NT2/D1 (cell line): ENCODE measurements around the gene ECHDC3.
A peak's percentile ranks its signal among the peaks of the same experiment; 100 is the strongest.

ENCODE experiments used
- DNase-seq: peaks from one replicate; pipeline ENCODE4 v3.0.0-alpha.2; 2011; ENCODE audit warnings: low read depth, low spot score
- H3K27me3 ChIP-seq: 2 replicates; pipeline ENCODE4 v1.6.0; 2011; ENCODE audit warnings: mild to moderate bottlenecking; ENCODE audit not compliant: insufficient read length, insufficient read depth
- H3K36me3 ChIP-seq: 2 replicates; pipeline ENCODE4 v1.6.1; 2011; ENCODE audit warnings: mild to moderate bottlenecking, low read length, mixed read lengths; ENCODE audit not compliant: insufficient read depth, insufficient read length
- H3K4me1 ChIP-seq: 2 replicates; pipeline ENCODE4 v1.5.1; 2011; ENCODE audit not compliant: insufficient read depth, insufficient read length
- H3K4me3 ChIP-seq: 2 replicates; pipeline ENCODE4 v1.5.1; 2011; ENCODE audit warnings: low read depth; ENCODE audit not compliant: insufficient read length
- H3K9ac ChIP-seq: 2 replicates; pipeline ENCODE4 v1.6.0; 2011; ENCODE audit warnings: low read depth; ENCODE audit not compliant: insufficient read length
- H3K9me3 ChIP-seq: 2 replicates; pipeline ENCODE4 v1.5.1; 2011; ENCODE audit warnings: mild to moderate bottlenecking, low read length; ENCODE audit not compliant: insufficient read depth
- SUZ12 ChIP-seq: IDR thresholded peaks from 2 replicates; pipeline ENCODE4 v1.6.1; 2011; ENCODE audit not compliant: insufficient read length, insufficient read depth; ENCODE audit errors: extremely low read depth
- YY1 ChIP-seq: IDR thresholded peaks from 2 replicates; pipeline ENCODE4 v1.6.1; 2011; ENCODE audit not compliant: insufficient read length, insufficient read depth
- ZNF274 ChIP-seq: IDR thresholded peaks from 2 replicates; pipeline ENCODE4 v1.6.1; 2011; ENCODE audit warnings: mild to moderate bottlenecking, low read depth, low read length

The ECHDC3 gene

DNA sequence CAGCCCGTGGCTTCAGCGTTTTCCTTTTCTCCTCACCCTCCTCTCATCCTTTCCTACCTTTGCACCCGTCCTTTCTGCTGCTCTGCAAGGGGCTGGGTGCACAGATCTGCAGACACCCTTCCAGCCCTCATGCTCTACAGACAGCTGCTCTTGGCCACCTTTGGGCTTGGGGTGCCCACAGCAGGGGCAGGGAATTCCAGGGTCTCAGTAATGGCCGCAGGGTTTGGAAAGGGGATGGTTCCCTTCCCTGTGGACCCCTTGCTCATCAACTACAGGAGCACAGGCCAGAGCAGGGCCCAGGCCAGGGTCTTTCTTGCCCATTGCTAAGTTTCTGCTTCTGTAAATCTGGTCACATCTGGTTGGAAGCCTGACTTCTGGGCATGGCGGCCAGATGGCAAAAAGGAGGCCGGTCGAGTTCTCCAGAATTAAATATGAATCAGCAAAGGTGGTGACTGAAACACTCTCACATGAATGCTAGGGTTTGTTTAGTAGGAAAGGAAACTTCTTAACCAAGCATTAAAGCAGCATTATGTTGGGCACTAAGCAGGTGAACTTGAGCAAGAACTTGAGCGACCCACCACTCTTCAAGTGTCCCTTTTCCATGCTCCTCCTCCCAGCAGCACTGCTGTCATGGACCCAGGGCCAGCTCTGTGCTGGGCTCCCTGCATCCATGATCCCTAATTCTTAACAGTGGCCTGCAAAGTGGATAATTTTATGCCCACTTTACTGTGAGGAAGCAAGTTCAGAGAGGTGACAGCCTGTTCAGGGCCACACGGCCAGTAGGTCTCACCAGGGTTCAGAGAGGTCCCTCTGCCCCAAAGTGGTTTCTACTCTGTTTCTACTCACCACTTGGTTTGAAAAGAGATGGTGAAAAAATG is 1.5 kb downstream of the ECHDC3 start:
- no peak for DNase-seq
- TF ChIP-seq YY1: no peak
- TF ChIP-seq ZNF274: no peak
- no peak for TF ChIP-seq SUZ12
- Histone ChIP-seq H3K27me3 (no peaks in the 10 kb centered on the region), H3K4me3 (peak overlapping the region; percentile 64), H3K9me3 (no peaks in the 10 kb centered on the region), H3K9ac (peak overlapping the region; percentile 77), H3K36me3 (peaks cover 26% of the 10 kb centered on the region), H3K4me1 (peaks cover 6% of the 10 kb centered on the region)

DNA sequence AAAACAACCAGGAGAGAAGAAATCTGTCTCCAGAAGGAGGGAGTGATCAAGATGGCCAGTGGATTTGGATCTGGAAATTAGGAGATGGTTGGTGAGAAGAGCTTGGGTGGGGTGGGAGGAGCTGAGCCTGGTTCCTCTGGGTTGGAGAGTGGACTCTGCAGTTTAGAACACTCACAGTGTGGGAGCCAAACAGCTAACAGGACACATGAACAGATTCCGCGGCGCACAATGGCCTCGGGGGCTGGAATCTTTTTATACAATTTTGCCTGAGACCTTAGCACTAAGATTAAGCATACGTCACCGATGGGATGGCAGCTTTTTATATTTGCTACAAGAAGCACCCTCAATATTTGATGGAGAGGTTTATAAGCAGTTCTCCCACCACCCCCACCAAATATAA is 2.9 kb downstream of the ECHDC3 start:
- TF ChIP-seq YY1 (no peak), SUZ12 (no peak), ZNF274 (no peak)
- H3K4me1 ChIP-seq: peaks cover 6% of the 10 kb centered on the region
- H3K9ac ChIP-seq: no peak overlapping the region
- H3K36me3 ChIP-seq: peaks cover 35% of the 10 kb centered on the region
- H3K27me3 ChIP-seq: no peaks in the 10 kb centered on the region
- H3K9me3 ChIP-seq: no peaks in the 10 kb centered on the region
- no peak overlapping the region for H3K4me3 ChIP-seq
- no peak for DNase-seq

DNA sequence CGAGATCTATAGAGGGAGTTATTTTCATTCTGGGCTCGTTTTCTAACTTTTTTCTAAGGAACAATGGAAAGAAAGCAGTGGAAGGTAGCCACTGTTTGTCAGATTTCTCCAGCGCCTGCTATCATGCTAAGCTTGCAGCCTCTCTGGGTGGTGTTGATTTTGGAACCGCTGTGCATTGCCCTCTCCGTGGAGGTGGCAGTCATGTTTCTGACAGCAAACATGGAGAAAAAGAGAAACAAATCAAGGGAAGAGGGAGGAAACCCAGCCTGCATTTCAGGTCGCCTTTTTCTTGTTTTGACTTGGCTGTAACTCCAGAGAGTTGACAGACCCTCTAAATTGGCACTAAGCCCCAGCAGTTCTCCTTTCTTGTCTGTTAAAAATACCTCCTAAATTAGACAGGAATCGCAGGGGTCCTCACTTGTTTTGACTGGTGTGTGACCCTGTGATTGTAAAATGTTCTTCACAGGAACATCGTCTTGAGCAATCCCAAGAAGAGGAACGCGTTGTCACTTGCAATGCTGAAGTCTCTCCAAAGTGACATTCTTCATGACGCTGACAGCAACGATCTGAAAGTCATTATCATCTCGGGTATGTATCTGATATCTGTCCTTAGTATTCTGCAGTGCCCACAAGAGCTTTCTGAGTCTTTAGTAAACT is 4.8 kb downstream of the ECHDC3 start:
- Histone ChIP-seq H3K4me1 (peaks cover 6% of the 10 kb centered on the region), H3K36me3 (peaks cover 53% of the 10 kb centered on the region), H3K4me3 (no peak overlapping the region), H3K9ac (no peak overlapping the region), H3K9me3 (no peaks in the 10 kb centered on the region), H3K27me3 (no peaks in the 10 kb centered on the region)
- TF ChIP-seq YY1 (no peak), ZNF274 (no peak), SUZ12 (no peak)
- DNase-seq: no peak

DNA sequence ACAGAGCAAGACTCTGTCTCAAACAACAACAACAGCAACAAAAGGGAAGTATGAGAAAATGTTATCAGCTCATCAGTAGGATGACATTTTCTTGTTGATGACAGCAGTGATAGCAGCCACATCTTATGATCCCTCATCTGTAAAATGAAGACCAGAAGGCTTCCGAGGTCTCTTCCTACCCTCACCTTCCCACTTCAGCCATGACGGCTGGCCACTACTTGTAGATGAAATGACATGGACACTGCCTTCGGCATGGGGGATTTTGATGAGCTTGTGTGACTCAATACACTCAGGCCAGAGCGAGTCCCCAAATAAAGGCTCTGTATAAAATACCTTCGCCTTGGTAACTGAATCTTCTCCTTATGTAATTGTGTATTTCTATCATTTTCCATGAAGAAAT is 6.7 kb downstream of the ECHDC3 start:
- peaks cover 2% of the 10 kb centered on the region for H3K4me1 ChIP-seq
- no peak overlapping the region for H3K9ac ChIP-seq
- no peaks in the 10 kb centered on the region for H3K9me3 ChIP-seq
- peaks cover 51% of the 10 kb centered on the region for H3K36me3 ChIP-seq
- DNase-seq: no peak
- no peak for TF ChIP-seq SUZ12
- TF ChIP-seq YY1: no peak
- no peak overlapping the region for H3K4me3 ChIP-seq
- no peaks in the 10 kb centered on the region for H3K27me3 ChIP-seq

DNA sequence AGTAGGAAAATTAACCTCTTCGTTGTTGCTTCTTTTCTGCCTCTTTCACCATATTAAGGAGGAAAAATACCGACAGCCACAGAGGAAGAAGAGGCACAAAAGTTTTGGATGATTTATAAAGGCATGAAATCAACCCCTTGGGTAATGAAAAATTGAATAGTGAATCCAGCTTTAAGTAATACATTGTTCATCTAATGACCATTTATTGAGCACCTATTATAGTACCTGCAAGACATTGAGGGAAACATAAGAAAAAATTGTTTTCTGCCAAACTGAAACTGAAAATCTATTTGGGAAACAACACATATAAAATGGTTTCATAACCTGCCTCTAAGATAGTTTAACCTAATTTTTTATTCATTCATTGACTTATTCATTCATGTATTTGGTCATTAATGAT is 8.2 kb downstream of the ECHDC3 start:
- H3K27me3 ChIP-seq: no peaks in the 10 kb centered on the region
- H3K4me3 ChIP-seq: no peak overlapping the region
- no peaks in the 10 kb centered on the region for H3K4me1 ChIP-seq
- H3K36me3 ChIP-seq: peaks cover 45% of the 10 kb centered on the region
- no peak overlapping the region for H3K9ac ChIP-seq
- no peaks in the 10 kb centered on the region for H3K9me3 ChIP-seq
- TF ChIP-seq YY1 (no peak), ZNF274 (no peak), SUZ12 (no peak)
- DNase-seq: no peak

DNA sequence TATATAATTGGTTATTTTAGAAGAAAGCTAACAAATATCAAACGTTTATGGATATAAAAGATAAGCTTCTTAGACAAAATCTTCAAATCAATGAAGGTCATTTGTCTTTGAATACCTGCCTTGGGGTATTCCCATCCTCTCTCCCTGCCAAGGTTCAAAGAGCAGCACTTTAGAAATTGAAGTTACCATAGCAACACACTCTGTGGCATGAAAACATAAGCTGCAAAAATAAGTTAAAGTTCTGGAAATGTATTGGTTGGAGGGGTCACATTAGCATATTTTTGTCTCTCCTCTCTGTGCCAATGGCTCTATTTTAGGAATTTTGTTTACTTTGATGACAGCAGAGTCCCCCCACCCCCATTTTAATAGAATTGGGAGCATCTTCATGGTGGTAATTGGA is 12.0 kb downstream of the ECHDC3 start:
- no peaks in the 10 kb centered on the region for H3K9me3 ChIP-seq
- no peaks in the 10 kb centered on the region for H3K27me3 ChIP-seq
- H3K36me3 ChIP-seq: peaks cover 48% of the 10 kb centered on the region
- DNase-seq: no peak
- peaks cover 3% of the 10 kb centered on the region for H3K4me1 ChIP-seq
- no peak overlapping the region for H3K9ac ChIP-seq
- H3K4me3 ChIP-seq: no peak overlapping the region
- no peak for TF ChIP-seq SUZ12
- TF ChIP-seq YY1: no peak
- no peak for TF ChIP-seq ZNF274

DNA sequence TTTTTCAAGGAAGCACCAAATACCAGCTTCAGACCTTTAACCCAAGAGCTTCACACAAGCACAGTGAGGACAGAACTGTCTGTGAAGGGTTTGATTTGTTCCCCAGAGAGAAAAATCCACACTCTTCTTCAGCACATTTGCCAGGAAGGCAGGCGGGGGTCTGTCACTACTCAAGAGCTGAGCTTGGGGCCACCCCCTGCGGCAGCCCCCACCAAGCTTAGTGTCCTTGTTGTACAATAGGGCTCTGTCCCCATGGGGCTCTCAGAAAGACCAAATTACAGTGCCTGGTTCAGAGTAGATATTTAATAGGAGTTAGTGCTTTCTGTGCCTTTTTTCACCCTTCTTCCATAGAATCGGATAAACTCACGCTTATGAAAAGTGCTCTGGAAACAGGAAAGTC is 12.4 kb downstream of the ECHDC3 start:
- Histone ChIP-seq H3K9ac (no peak overlapping the region), H3K4me3 (no peak overlapping the region), H3K9me3 (no peaks in the 10 kb centered on the region), H3K4me1 (peaks cover 3% of the 10 kb centered on the region), H3K36me3 (peaks cover 43% of the 10 kb centered on the region), H3K27me3 (no peaks in the 10 kb centered on the region)
- TF ChIP-seq ZNF274 (no peak), YY1 (no peak), SUZ12 (no peak)
- no peak for DNase-seq
